Peyer's patch (tissue), 4 donors: ENCODE data around the gene CACNA1A.

Experiments
- CTCF ChIP-seq, 6 experiments: fragments of 450-650 bp in 4 of 6; fragments of 200-600 bp in 2 of 6; sonication (generic) in 1 of 6; IDR thresholded peaks; one replicate each; pipeline ENCODE4 v1.5.1; 2017 to 2019; ENCODE audit warnings: antibody characterized with exemption in 6 of 6, mild to moderate bottlenecking in 3 of 6, moderate library complexity in 1 of 6
- POLR2A ChIP-seq, 2 donors: fragments of 450-650 bp; IDR thresholded peaks; one replicate each; pipeline ENCODE4 v1.5.1; 2017; ENCODE audit warnings: antibody characterized with exemption in 2 of 2, mild to moderate bottlenecking in 2 of 2, moderate library complexity in 2 of 2

DNA sequence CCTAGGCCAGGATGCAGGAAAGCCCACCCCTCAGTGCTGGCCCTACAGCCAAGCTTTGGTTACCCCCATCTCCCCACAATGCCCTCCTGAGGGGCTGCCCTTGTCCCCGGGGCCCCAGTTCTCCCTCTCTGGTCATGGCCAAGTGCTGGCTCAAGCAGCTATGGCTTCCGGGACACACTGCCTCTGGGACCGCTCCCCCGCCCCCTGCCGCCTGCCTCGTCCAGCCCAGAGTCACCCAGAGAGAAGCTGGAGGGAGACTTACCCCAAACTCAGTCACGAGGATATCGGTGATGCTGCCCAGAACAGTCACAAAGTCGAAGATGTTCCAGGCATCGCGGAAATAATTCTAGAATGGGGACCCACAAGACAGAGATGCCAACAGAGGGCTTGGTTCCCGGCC lies 261.4 kb downstream of the CACNA1A start:
- TF ChIP-seq CTCF (IDR thresholded peaks at IDR 0.05) (no peak), POLR2A (IDR thresholded peaks at IDR 0.05) (no peak)
